HS-27A (cell line): ENCODE results near the gene BORCS6.
"Not testable (repeated sequence)": the region's sequence is repeated elsewhere in the genome, so short reads cannot be mapped to it uniquely, and the experiment has no call there.

Experiments used
- DNase-seq: peaks from one replicate; pipeline ENCODE4 v3.0.0-alpha.2; 2012; ENCODE audit warnings: low read depth, missing footprints

Gene BORCS6

GRCh38 chr17:8189711-8190477 lies at the start of gene BORCS6:
Gene BORCS6, minus strand, starts transcription at chr17:8190180. Its CDS starts 40 bp downstream, at chr17:8190140.
- DNase-seq = peak; percentile 97

GRCh38 chr17:8237886-8238285 lies 47.9 kb upstream of the BORCS6 start:
- no peak for DNase-seq

- no peak for DNase-seq
These were observed 47.2 kb upstream of the BORCS6 start for GRCh38 chr17:8237175-8237574.

GRCh38 chr17:8235676-8236075 lies 45.7 kb upstream of the BORCS6 start:
- no peak for DNase-seq

- DNase-seq = no peak
These were observed 44.6 kb upstream of the BORCS6 start for GRCh38 chr17:8234361-8235270.

- DNase-seq = no peak
These were observed 41.7 kb upstream of the BORCS6 start for GRCh38 chr17:8231701-8232100.

- no peak for DNase-seq
These were observed 37.2 kb upstream of the BORCS6 start for GRCh38 chr17:8227238-8227581.

GRCh38 chr17:8226536-8227237 lies 36.7 kb upstream of the BORCS6 start:
- peak; percentile 93 for DNase-seq

GRCh38 chr17:8225813-8226535 lies 36.0 kb upstream of the BORCS6 start:
- no peak for DNase-seq

- DNase-seq = no peak
These were observed 35.2 kb upstream of the BORCS6 start for GRCh38 chr17:8224891-8225812.

GRCh38 chr17:8223356-8224126 lies 33.6 kb upstream of the BORCS6 start:
- no peak for DNase-seq

GRCh38 chr17:8222630-8223355 lies 32.8 kb upstream of the BORCS6 start:
- peak; percentile 98 for DNase-seq

- no peak for DNase-seq
These were observed 32.3 kb upstream of the BORCS6 start for GRCh38 chr17:8222380-8222629.

- peak; percentile 97 for DNase-seq
These were observed 31.8 kb upstream of the BORCS6 start for GRCh38 chr17:8221663-8222379.

GRCh38 chr17:8220783-8221662 lies 31.0 kb upstream of the BORCS6 start:
- peak; percentile 97 for DNase-seq

- DNase-seq = not testable (repeated sequence)
These were observed 24.0 kb upstream of the BORCS6 start for GRCh38 chr17:8214000-8214399.

- no peak for DNase-seq
These were observed 22.6 kb upstream of the BORCS6 start for GRCh38 chr17:8212312-8213180.
